H1 (cell line): ENCODE results near the gene TEX29. TPM values are rescaled to one million over a fixed set of nuclear protein-coding genes. Genes with fewer than 3 reads are reported as not detected.

Source experiments
- CTCF ChIA-PET: fragments of 300-600 bp; sonication (Branson Sonifier 250); formaldehyde crosslinking; loops from one replicate; lab custom pipeline; 2021; ENCODE audit not compliant: partially characterized antibody; lab: Charles Lee
- POLR2A ChIA-PET: fragments of 300-600 bp; sonication (Branson Sonifier 250); formaldehyde crosslinking; loops from one replicate; lab custom pipeline; 2021; ENCODE audit warnings: inconsistent platforms; ENCODE audit not compliant: partially characterized antibody; lab: Charles Lee
- DNase-seq, 2 experiments: peaks; one replicate each; pipeline versions ENCODE4 v3.0.0 to v3.0.0-alpha.2; 2010 to 2022; ENCODE audit warnings: low spot score in 2 of 2, low read depth in 1 of 2, mixed read lengths in 1 of 2
- FAIRE-seq: peaks from 2 replicates; lab custom pipeline; 2011; peaks lifted over from hg19 to GRCh38; lab: Jason Lieb, UNC
- H2AFZ ChIP-seq: 2 replicates; pipeline ENCODE4 v1.8.1; 2012; ENCODE audit warnings: low read length, inconsistent platforms
- H2AK5ac ChIP-seq: 2 replicates; pipeline ENCODE4 v1.6.1; 2013; ENCODE audit warnings: low read depth, low read length
- H2BK120ac ChIP-seq: replicated peaks from 2 replicates; pipeline ENCODE3; 2013; ENCODE audit warnings: low read depth, low read length, inconsistent platforms
- H2BK12ac ChIP-seq: 2 replicates; pipeline ENCODE4 v1.6.1; 2013; ENCODE audit warnings: low read depth, low read length
- H2BK15ac ChIP-seq: 2 replicates; pipeline ENCODE4 v1.6.1; 2013; ENCODE audit warnings: low read length
- H2BK20ac ChIP-seq: 2 replicates; pipeline ENCODE4 v1.6.1; 2013; ENCODE audit warnings: low read length
- H2BK5ac ChIP-seq: 2 replicates; pipeline ENCODE4 v1.6.1; 2013; ENCODE audit warnings: low read depth, low read length
- H3K14ac ChIP-seq: 2 replicates; pipeline ENCODE4 v1.6.1; 2013; ENCODE audit warnings: inconsistent platforms; ENCODE audit not compliant: insufficient read length
- H3K18ac ChIP-seq: 2 replicates; pipeline ENCODE4 v1.6.1; 2013; ENCODE audit warnings: low read length; ENCODE audit errors: extremely low read depth
- H3K23ac ChIP-seq: 2 replicates; pipeline ENCODE4 v1.6.1; 2013; ENCODE audit warnings: inconsistent platforms; ENCODE audit not compliant: insufficient read length
- H3K23me2 ChIP-seq: 2 replicates; pipeline ENCODE4 v1.6.1; 2013; ENCODE audit warnings: low read depth, low read length
- H3K27ac ChIP-seq: 2 replicates; pipeline ENCODE4 v1.6.1; 2011; ENCODE audit warnings: low read depth, low read length, inconsistent platforms
- H3K27me3 ChIP-seq, 4 experiments: replicated peaks in 1 of 4; 1 replicate in 1 of 4; 2 replicates in 3 of 4; pipeline versions ENCODE4 v1.6.1 to v1.8.1; 2011 to 2013; ENCODE audit warnings: low read length in 3 of 4, mild to moderate bottlenecking in 3 of 4, inconsistent platforms in 2 of 4, mixed read lengths in 2 of 4, moderate library complexity in 1 of 4; ENCODE audit not compliant: control insufficient read depth in 3 of 4, insufficient read depth in 3 of 4; ENCODE audit errors: extremely low read depth in 1 of 4
- H3K36me3 ChIP-seq, 4 experiments: 2 replicates each; pipeline versions ENCODE4 v1.6.1 to v1.8.1; 2011 to 2013; ENCODE audit warnings: mild to moderate bottlenecking in 4 of 4, low read length in 3 of 4, moderate library complexity in 2 of 4, control low read depth in 1 of 4, inconsistent platforms in 1 of 4; ENCODE audit not compliant: insufficient read depth in 4 of 4, control insufficient read depth in 2 of 4
- H3K4ac ChIP-seq: replicated peaks from 2 replicates; pipeline ENCODE3; 2013; ENCODE audit warnings: low read length, low read depth, mixed read lengths, inconsistent platforms; ENCODE audit not compliant: insufficient read length
- H3K4me1 ChIP-seq, 4 experiments: replicated peaks in 1 of 4; 1 replicate in 1 of 4; 2 replicates in 3 of 4; pipeline versions ENCODE4 v1.6.1 to v1.8.1; 2011 to 2013; ENCODE audit warnings: low read length in 3 of 4, inconsistent platforms in 2 of 4, mixed read lengths in 1 of 4; ENCODE audit not compliant: insufficient read depth in 4 of 4, control insufficient read depth in 3 of 4
- H3K4me2 ChIP-seq, 2 experiments: 2 replicates each; pipeline versions ENCODE4 v1.6.1 to v1.8.1; 2011 to 2013; ENCODE audit warnings: low read depth in 2 of 2, low read length in 2 of 2, control low read depth in 1 of 2, inconsistent platforms in 1 of 2, mild to moderate bottlenecking in 1 of 2; ENCODE audit not compliant: insufficient read depth in 1 of 2
- H3K4me3 ChIP-seq, 4 experiments: fragments of 200-600, 300-600 bp in 1 of 4; sonication (generic), shearing (Covaris generic), sonication (Bioruptor Twin) in 1 of 4; 2 replicates each; pipeline versions ENCODE4 v1.5.1 to v1.8.1; 2011 to 2016; ENCODE audit warnings: low read length in 4 of 4, low read depth in 3 of 4, control low read depth in 2 of 4, inconsistent platforms in 2 of 4, mild to moderate bottlenecking in 2 of 4, mixed read lengths in 1 of 4, moderate library complexity in 1 of 4; ENCODE audit not compliant: insufficient read depth in 2 of 4; ENCODE audit errors: extremely low read depth in 1 of 4
- H3K56ac ChIP-seq: replicated peaks from 2 replicates; pipeline ENCODE3; 2013; ENCODE audit warnings: low read depth, mild to moderate bottlenecking, mixed read lengths, low read length, inconsistent platforms; ENCODE audit not compliant: insufficient read length
- H3K79me1 ChIP-seq: 2 replicates; pipeline ENCODE4 v1.6.1; 2013; ENCODE audit warnings: low read depth, low read length, control low read depth
- H3K79me2 ChIP-seq, 2 experiments: 2 replicates each; pipeline versions ENCODE4 v1.6.1 to v1.8.1; 2012 to 2013; ENCODE audit warnings: low read length in 2 of 2, mild to moderate bottlenecking in 2 of 2, inconsistent platforms in 1 of 2; ENCODE audit not compliant: insufficient read depth in 2 of 2, control insufficient read depth in 1 of 2
- H3K9ac ChIP-seq, 4 experiments: replicated peaks in 1 of 4; 1 replicate in 1 of 4; 2 replicates in 3 of 4; pipeline versions ENCODE4 v1.6.1 to v1.8.1; 2011 to 2013; ENCODE audit warnings: low read depth in 3 of 4, low read length in 3 of 4, control low read depth in 2 of 4, mild to moderate bottlenecking in 2 of 4, moderate library complexity in 2 of 4, inconsistent platforms in 1 of 4; ENCODE audit errors: extremely low read depth in 1 of 4
- H3K9me3 ChIP-seq, 2 experiments: 2 replicates each; pipeline versions ENCODE4 v1.6.1 to v1.8.1; 2012 to 2013; ENCODE audit warnings: mild to moderate bottlenecking in 2 of 2, moderate library complexity in 2 of 2, control low read depth in 1 of 2, inconsistent platforms in 1 of 2, low read depth in 1 of 2, low read length in 1 of 2, mixed read lengths in 1 of 2; ENCODE audit not compliant: insufficient read depth in 2 of 2
- H4K20me1 ChIP-seq, 2 experiments: replicated peaks in 1 of 2; 2 replicates each; pipeline versions ENCODE3 to v1.8.1; 2011 to 2013; ENCODE audit warnings: inconsistent platforms in 2 of 2, low read length in 2 of 2, mild to moderate bottlenecking in 1 of 2; ENCODE audit not compliant: insufficient read depth in 2 of 2, control insufficient read depth in 1 of 2
- H4K5ac ChIP-seq: 2 replicates; pipeline ENCODE4 v1.6.1; 2013; ENCODE audit warnings: low read length, low read depth, mixed read lengths, inconsistent platforms; ENCODE audit not compliant: insufficient read length
- H4K8ac ChIP-seq: 2 replicates; pipeline ENCODE4 v1.8.0; 2013; ENCODE audit warnings: mild to moderate bottlenecking, moderate library complexity, low read length, inconsistent platforms; ENCODE audit not compliant: insufficient read depth; ENCODE audit errors: extremely low read depth
- H4K91ac ChIP-seq: replicated peaks from 2 replicates; pipeline ENCODE3; 2013; ENCODE audit warnings: low read length, mixed read lengths, inconsistent platforms; ENCODE audit not compliant: insufficient read length
- ASH2L ChIP-seq: fragments of 200-600, 300-600 bp; sonication (generic); IDR thresholded peaks from one replicate; pipeline ENCODE4 v1.7.1; 2017; ENCODE audit warnings: low read length
- BACH1 ChIP-seq: IDR thresholded peaks from 2 replicates; pipeline ENCODE4 v1.6.1; 2012; ENCODE audit warnings: low read length, improper control_type of control experiment
- BCL11A ChIP-seq, 2 experiments: IDR thresholded peaks; one replicate each; pipeline ENCODE4 v1.6.1; 2011; ENCODE audit warnings: low read depth in 2 of 2, low read length in 2 of 2, mild to moderate bottlenecking in 2 of 2
- CBX5 ChIP-seq: fragments of 300-800, 300-1000 bp; sonication (generic); IDR thresholded peaks from 2 replicates; pipeline ENCODE4 v1.7.1; 2016; ENCODE audit warnings: antibody characterized with exemption, low read length, low read depth
- CEBPB ChIP-seq: IDR thresholded peaks from 2 replicates; pipeline ENCODE4 v1.6.1; 2012; ENCODE audit warnings: low read depth, low read length
- EP300 ChIP-seq, 2 experiments: IDR thresholded peaks; 1 replicate in 1 of 2; 2 replicates in 1 of 2; pipeline ENCODE4 v1.6.1; 2011 to 2012; ENCODE audit warnings: low read depth in 2 of 2, low read length in 2 of 2, mild to moderate bottlenecking in 2 of 2, borderline replicate concordance in 1 of 2, inconsistent platforms in 1 of 2, moderate library complexity in 1 of 2
- GTF2F1 ChIP-seq: IDR thresholded peaks from 2 replicates; pipeline ENCODE4 v1.6.1; 2012; ENCODE audit warnings: low read depth, low read length, improper control_type of control experiment, borderline replicate concordance
- MAFK ChIP-seq: IDR thresholded peaks from 2 replicates; pipeline ENCODE4 v1.6.1; 2012; ENCODE audit warnings: low read depth, mild to moderate bottlenecking, improper control_type of control experiment, low read length
- RBBP5 ChIP-seq: IDR thresholded peaks from 2 replicates; pipeline ENCODE4 v1.7.1; 2012; ENCODE audit warnings: low read depth, mild to moderate bottlenecking, inconsistent platforms, low read length, moderate library complexity, borderline replicate concordance
- RFX5 ChIP-seq: IDR thresholded peaks from 2 replicates; pipeline ENCODE4 v1.6.1; 2011; ENCODE audit warnings: low read depth, low read length, improper control_type of control experiment, borderline replicate concordance
- RXRA ChIP-seq: IDR thresholded peaks from 2 replicates; pipeline ENCODE4 v1.6.1; 2011; ENCODE audit warnings: low read depth, mild to moderate bottlenecking, low read length, moderate library complexity; ENCODE audit not compliant: insufficient read depth
- SIX5 ChIP-seq: IDR thresholded peaks from 2 replicates; pipeline ENCODE4 v1.6.1; 2011; ENCODE audit warnings: mild to moderate bottlenecking, low read depth, low read length
- TAF1 ChIP-seq: IDR thresholded peaks from 2 replicates; pipeline ENCODE4 v1.6.1; 2011; ENCODE audit warnings: mild to moderate bottlenecking, low read depth, low read length
- WGBS, 2 experiments: shearing (Covaris generic) in 1 of 2; methylation state at CpG; one replicate each; pipeline versions ENCODE4 v1.1.6 to v1.1.7; 2013 to 2015; ENCODE audit warnings: low lambda C conversion rate in 2 of 2, mixed read lengths in 2 of 2, inconsistent platforms in 1 of 2, low coverage in 1 of 2, missing lambda C conversion rate in 1 of 2; ENCODE audit not compliant: insufficient replicate concordance in 2 of 2, insufficient coverage in 1 of 2, insufficient read length in 1 of 2; ENCODE audit errors: extremely low coverage in 1 of 2, missing lambda C conversion rate in 1 of 2; 5-methylcytosine and 5-hydroxymethylcytosine counted together
- polyA plus RNA-seq, 7 experiments: library from polyadenylated mRNA; depleted of rRNA in 3 of 7; stranded (reverse) in 5 of 7; unstranded in 2 of 7; fragments of >200 nt in 5 of 7; fragments of 200-250 nt in 2 of 7; gene quantifications; 1 replicate in 5 of 7; 2 replicates in 1 of 7; 4 replicates in 1 of 7; pipeline versions ENCODE4 v1.2.1 to v1.2.3, GENCODE V29; 2011 to 2013; ENCODE audit warnings: missing spikeins in 2 of 7, mixed read lengths in 2 of 7
- total RNA-seq: library from RNA; stranded (reverse); fragmentation: NEBNext Ultra II Directional; extraction: Animal tissue kit (Norgen Biotek cat#: 25700); gene quantifications from 2 replicates; pipeline ENCODE4 v1.2.1, GENCODE V29; 2021

TEX29 gene
- total and polyA plus RNA-seq, 2 of the 8 experiments (the other 6 are each of a cell fraction or from before 2014, with no cell fraction given) = 0.08 TPM; not detected in 1

DNA sequence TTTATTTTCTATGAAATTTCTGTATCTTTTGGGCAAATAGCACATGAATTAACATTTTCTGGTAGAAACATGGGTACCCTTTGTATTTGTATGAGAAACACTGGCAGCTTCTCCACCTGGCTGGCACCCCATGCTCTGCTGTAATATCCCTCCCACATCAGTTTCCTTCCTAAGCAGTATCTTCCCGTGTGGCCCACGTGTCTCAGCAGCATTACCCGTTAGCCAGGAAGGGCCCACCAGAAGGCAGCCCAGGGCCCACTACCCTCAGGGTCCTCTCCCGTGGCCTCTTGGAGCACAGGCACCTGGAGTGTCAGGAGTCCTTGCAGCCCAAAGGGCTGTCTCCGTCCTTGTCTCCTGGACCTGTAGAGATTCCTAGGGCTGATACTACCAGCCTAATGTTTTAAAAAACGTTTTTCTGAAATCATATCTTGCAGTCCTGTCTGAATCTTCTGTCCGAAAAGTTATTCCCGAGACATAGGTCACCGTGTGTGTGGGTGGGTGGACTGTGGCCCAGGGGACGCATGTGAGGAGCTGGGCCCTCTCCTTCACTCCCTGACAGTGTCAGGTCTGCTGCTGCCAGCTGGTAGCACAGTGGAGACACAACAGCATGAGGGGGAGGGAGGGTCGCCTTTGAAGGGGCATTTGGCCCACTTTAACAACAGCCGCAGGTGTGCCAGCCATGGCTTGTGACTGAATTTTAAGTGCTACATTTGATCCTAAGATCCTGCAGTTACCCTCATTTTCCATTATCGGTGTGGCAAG is 22.0 kb upstream of the TEX29 start:
- H4K5ac ChIP-seq = no peak overlapping the region
- no peak for FAIRE-seq
- no peak overlapping the region for H2BK15ac ChIP-seq
- CTCF ChIA-PET = interaction anchor here (0.8 to 1.6 kb wide), 4 partner anchors 11 to 106 kb away, joined by 3 read pairs; no protein-coding TSS in a partner anchor
- H3K36me3 ChIP-seq = peaks cover 7 to 25% (median 17%) of the 10 kb centered on the region in 4 experiments; a peak in 5 of 8 replicates
- no peak overlapping the region for H4K8ac ChIP-seq
- DNase-seq = no peak
- no peak overlapping the region for H3K56ac ChIP-seq
- no peak overlapping the region for H2BK12ac ChIP-seq
- H3K79me2 ChIP-seq = no peaks in the 10 kb centered on the region
- H2BK20ac ChIP-seq = no peak overlapping the region
- no peak overlapping the region for H3K27ac ChIP-seq
- no peak overlapping the region for H3K18ac ChIP-seq
- POLR2A ChIA-PET = no interaction called here
- H3K79me1 ChIP-seq = no peaks in the 10 kb centered on the region; the same call in 1 of the 2 replicates
- no peak overlapping the region for H2AFZ ChIP-seq
- H3K4me3 ChIP-seq = no peak overlapping the region
- H2BK120ac ChIP-seq = no peak overlapping the region
- no peaks in the 10 kb centered on the region for H3K27me3 ChIP-seq
- no peaks in the 10 kb centered on the region for H3K4me1 ChIP-seq
- H2BK5ac ChIP-seq = no peak overlapping the region
- H3K4me2 ChIP-seq = no peak overlapping the region
- no peaks in the 10 kb centered on the region for H3K23me2 ChIP-seq
- WGBS, 2 experiments = 83% methylated on average over 13 of the region's 13 CpGs; no CpG with 5 or more reads in 1 of the 2 experiments
- H3K14ac ChIP-seq = no peak overlapping the region
- H3K9ac ChIP-seq = no peak overlapping the region
- no peak overlapping the region for H3K4ac ChIP-seq
- no peak overlapping the region for H2AK5ac ChIP-seq
- H4K91ac ChIP-seq = no peak overlapping the region
- no peak overlapping the region for H3K23ac ChIP-seq
- no peaks in the 10 kb centered on the region for H3K9me3 ChIP-seq
- peaks cover 0 to 2% of the 10 kb centered on the region in 2 experiments for H4K20me1 ChIP-seq
- TF ChIP-seq RFX5 (no peak), CBX5 (no peak), BACH1 (no peak), RXRA (no peak), GTF2F1 (no peak), EP300 (IDR thresholded peaks at IDR 0.05; ENCODE audit: borderline replicate concordance in 1 of 2, low read depth in 2 of 2, low read length in 2 of 2) (no peak), BCL11A (IDR thresholded peaks at IDR 0.05; ENCODE audit: low read depth in 2 of 2, low read length in 2 of 2) (no peak), CEBPB (no peak), ASH2L (no peak), MAFK (no peak), TAF1 (no peak), RBBP5 (no peak), SIX5 (no peak)
